PC-3 (cell line): ENCODE measurements around the gene CDK5RAP2.

Source experiments
- EZH2 ChIP-seq: fragments of 300-600 bp; sonication (generic); IDR thresholded peaks from one replicate; pipeline ENCODE4 v1.6.1; 2017; ENCODE audit warnings: antibody characterized with exemption, mild to moderate bottlenecking, low read length; ENCODE audit not compliant: unreplicated experiment
- EZH2phosphoT487 ChIP-seq: fragments of 300-600 bp; sonication (generic); IDR thresholded peaks from 2 replicates; pipeline ENCODE4 v1.6.1; 2018; ENCODE audit warnings: mild to moderate bottlenecking, antibody characterized with exemption, low read length, borderline replicate concordance
- TF ChIP-seq, protein P1 (sequence below): fragments of 300-600 bp; sonication (generic); conservative IDR thresholded peaks from 2 replicates; pipeline ENCODE4 v1.5.1; 2017; ENCODE audit warnings: antibody characterized with exemption, low read depth, mild to moderate bottlenecking, low read length

- TF ChIP-seq EZH2 (no peak), EZH2phosphoT487 (no peak)
- TF ChIP-seq, protein P1, sequence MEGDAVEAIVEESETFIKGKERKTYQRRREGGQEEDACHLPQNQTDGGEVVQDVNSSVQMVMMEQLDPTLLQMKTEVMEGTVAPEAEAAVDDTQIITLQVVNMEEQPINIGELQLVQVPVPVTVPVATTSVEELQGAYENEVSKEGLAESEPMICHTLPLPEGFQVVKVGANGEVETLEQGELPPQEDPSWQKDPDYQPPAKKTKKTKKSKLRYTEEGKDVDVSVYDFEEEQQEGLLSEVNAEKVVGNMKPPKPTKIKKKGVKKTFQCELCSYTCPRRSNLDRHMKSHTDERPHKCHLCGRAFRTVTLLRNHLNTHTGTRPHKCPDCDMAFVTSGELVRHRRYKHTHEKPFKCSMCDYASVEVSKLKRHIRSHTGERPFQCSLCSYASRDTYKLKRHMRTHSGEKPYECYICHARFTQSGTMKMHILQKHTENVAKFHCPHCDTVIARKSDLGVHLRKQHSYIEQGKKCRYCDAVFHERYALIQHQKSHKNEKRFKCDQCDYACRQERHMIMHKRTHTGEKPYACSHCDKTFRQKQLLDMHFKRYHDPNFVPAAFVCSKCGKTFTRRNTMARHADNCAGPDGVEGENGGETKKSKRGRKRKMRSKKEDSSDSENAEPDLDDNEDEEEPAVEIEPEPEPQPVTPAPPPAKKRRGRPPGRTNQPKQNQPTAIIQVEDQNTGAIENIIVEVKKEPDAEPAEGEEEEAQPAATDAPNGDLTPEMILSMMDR, result no peak
These were observed 198.1 kb downstream of the CDK5RAP2 start for GRCh38 chr9:120381839-120382238.
